Heart left ventricle (tissue), 13 donors: ENCODE results near the gene ZFHX2.

Source experiments
- CTCF ChIP-seq, 12 donors: fragments of 200-600 bp; sonication (generic) in 4 of 12; IDR thresholded peaks; one replicate each; pipeline versions ENCODE4 v1.5.0 to v1.8.0; 2018 to 2022; ENCODE audit warnings: antibody characterized with exemption in 12 of 12, mild to moderate bottlenecking in 5 of 12
- POLR2A ChIP-seq, 2 donors: fragments of 450-650 bp; IDR thresholded peaks; one replicate each; pipeline ENCODE4 v1.6.1; 2017; ENCODE audit warnings: antibody characterized with exemption in 2 of 2, mild to moderate bottlenecking in 2 of 2, moderate library complexity in 2 of 2
- donor health status: ischemic (EF 13 %, LVEDD 7.1; RV severe dilation, severe dysfunction).
- donor health status: DM: no; HTN: yes; CAD: no.
- donor health status: DM: no; HTN: no; CAD: no.
- donor health status: ischemic (EF 25% LVEDD 6.9; RV normal size, moderate dysfunction).
- donor health status: ischemic (EF 25% LVEDD 5.7; RV mildly dilated, moderate dysfunction).
- donor health status: ischemic (EF 35%, LVEDD 5.7; RV mildly dilated, moderate dysfunction).
- donor health status: nonischemic (EF 11% LVEDD 7.7; RV severe dilation, severe dysfunction).
- donor health status: DM: yes; HTN: yes; CAD: no.
- donor health status: PGD.
- donor health status: ischemic (EF 29% LVEDD 5.4; RV normal size, mild dysfunction).
- donor health status: nonischemic (EF 23%, LVEDD 6.1; RV moderate dilation, normal function).

GRCh38 chr14:23559010-23559925 lies 7.7 kb upstream of the ZFHX2 start:
- TF ChIP-seq CTCF (IDR thresholded peaks at IDR 0.05): peak; percentile 67 to 88 (median 80)
- no peak for TF ChIP-seq POLR2A (IDR thresholded peaks at IDR 0.05)
